ENCODE data around the gene MUC6.
"Not testable (repeated sequence)": the region's sequence is repeated elsewhere in the genome, so short reads cannot be mapped to it uniquely, and the experiment has no call there.

The MUC6 gene

GRCh38 chr11:984546-984945, 52.0 kb downstream of the MUC6 start:
- no peak for DNase-seq

GRCh38 chr11:981764-982163, 54.8 kb downstream of the MUC6 start:
- no peak for DNase-seq

GRCh38 chr11:980438-981357, 55.8 kb downstream of the MUC6 start:
- no peak for DNase-seq

- DNase-seq = no peak
These were observed 57.7 kb downstream of the MUC6 start for GRCh38 chr11:978781-979180.

- DNase-seq = no peak
These were observed 58.4 kb downstream of the MUC6 start for GRCh38 chr11:977830-978720.

GRCh38 chr11:976431-977160, 59.9 kb downstream of the MUC6 start:
- no peak for DNase-seq

GRCh38 chr11:975827-976226, 60.7 kb downstream of the MUC6 start:
- DNase-seq = no peak

- DNase-seq = not testable (repeated sequence)
These were observed 61.1 kb downstream of the MUC6 start for GRCh38 chr11:975376-975775.

GRCh38 chr11:973237-973636, 63.3 kb downstream of the MUC6 start:
- DNase-seq = no peak

GRCh38 chr11:972523-973211, 63.9 kb downstream of the MUC6 start:
- DNase-seq = no peak

GRCh38 chr11:971731-972365, 64.7 kb downstream of the MUC6 start:
- DNase-seq = no peak

- DNase-seq = no peak
These were observed 65.3 kb downstream of the MUC6 start for GRCh38 chr11:971092-971690.

GRCh38 chr11:970319-970871, 66.1 kb downstream of the MUC6 start:
- no peak for DNase-seq

- DNase-seq = no peak
These were observed 66.8 kb downstream of the MUC6 start for GRCh38 chr11:969651-970205.

GRCh38 chr11:968822-969221, 67.7 kb downstream of the MUC6 start:
- no peak for DNase-seq

GRCh38 chr11:967995-968751, 68.3 kb downstream of the MUC6 start:
- no peak for DNase-seq

- DNase-seq = no peak
These were observed 71.2 kb downstream of the MUC6 start for GRCh38 chr11:965206-965775.

- no peak for DNase-seq
These were observed 72.7 kb downstream of the MUC6 start for GRCh38 chr11:963852-964251.
